GM18517 (cell line): ENCODE data around the gene NELFB.

ENCODE experiments used
- ATAC-seq: cut with Tn5 transposase; IDR thresholded peaks from one replicate; pipeline ENCODE4 v1.9.1; 2021; ENCODE audit warnings: mild to moderate bottlenecking, moderate library complexity; ENCODE audit not compliant: unreplicated experiment

The NELFB gene

GRCh38 chr9:137279741-137280473, 24.8 kb downstream of the NELFB start:
- ATAC-seq: no peak

GRCh38 chr9:137280474-137281344, 25.6 kb downstream of the NELFB start:
- no peak for ATAC-seq

GRCh38 chr9:137281345-137282116, 26.4 kb downstream of the NELFB start:
- ATAC-seq: no peak

GRCh38 chr9:137286975-137287383, 31.9 kb downstream of the NELFB start:
- ATAC-seq: no peak

- ATAC-seq: no peak
Observed at GRCh38 chr9:137293094-137293481, 38.0 kb downstream of the NELFB start.

GRCh38 chr9:137293482-137294090, 38.5 kb downstream of the NELFB start:
- ATAC-seq: no peak

- ATAC-seq: no peak
Observed at GRCh38 chr9:137294091-137294680, 39.1 kb downstream of the NELFB start.

- no peak for ATAC-seq
Observed at GRCh38 chr9:137294681-137295237, 39.6 kb downstream of the NELFB start.

- ATAC-seq: no peak
Observed at GRCh38 chr9:137295238-137295811, 40.2 kb downstream of the NELFB start.

GRCh38 chr9:137295849-137296669, 40.9 kb downstream of the NELFB start:
- no peak for ATAC-seq

- no peak for ATAC-seq
Observed at GRCh38 chr9:137296670-137297664, 41.8 kb downstream of the NELFB start.

GRCh38 chr9:137297966-137298365, 42.8 kb downstream of the NELFB start:
- no peak for ATAC-seq

GRCh38 chr9:137298401-137299202, 43.5 kb downstream of the NELFB start:
- no peak for ATAC-seq

GRCh38 chr9:137299203-137299565, 44.1 kb downstream of the NELFB start:
- no peak for ATAC-seq

GRCh38 chr9:137299938-137300337, 44.8 kb downstream of the NELFB start:
- ATAC-seq: no peak

GRCh38 chr9:137300567-137301080, 45.5 kb downstream of the NELFB start:
- ATAC-seq: no peak
